HepG2 (cell line): ENCODE results near the gene TMEM129. TPM values are rescaled to one million over a fixed set of nuclear protein-coding genes. Genes with fewer than 3 reads are reported as not detected.

Experiments used
- ATRX ChIP-seq: sonication (generic); formaldehyde crosslinking; IDR thresholded peaks from 2 replicates; pipeline ENCODE4 v1.4.0; 2020; ENCODE audit warnings: missing genetic modification reagents, borderline replicate concordance
- BRD4 ChIP-seq: sonication (generic); formaldehyde crosslinking; IDR thresholded peaks from 2 replicates; pipeline ENCODE4 v1.4.0; 2020; ENCODE audit warnings: missing genetic modification reagents
- CEBPG ChIP-seq: IDR thresholded peaks from 2 replicates; pipeline ENCODE4 v1.6.1; 2016
- CHCHD3 ChIP-seq: sonication (generic); formaldehyde crosslinking; IDR thresholded peaks from 2 replicates; pipeline ENCODE4 v1.8.0; 2022; ENCODE audit warnings: mild to moderate bottlenecking, missing genetic modification reagents, moderate library complexity
- CREB1 ChIP-seq, 2 experiments: fragments of 450-650 bp in 1 of 2; IDR thresholded peaks; 2 replicates each; pipeline ENCODE4 v1.6.1; 2016 to 2017; ENCODE audit warnings: control low read depth in 1 of 2, mild to moderate bottlenecking in 1 of 2, missing compliant biosample characterization in 1 of 2, missing genetic modification characterization in 1 of 2
- CREM ChIP-seq, 2 experiments: sonication (generic) in 1 of 2; formaldehyde crosslinking in 1 of 2; IDR thresholded peaks; 2 replicates each; pipeline versions ENCODE4 v1.4.0 to v1.6.1; 2016 to 2020; ENCODE audit warnings: antibody characterized with exemption in 1 of 2, mild to moderate bottlenecking in 1 of 2, missing genetic modification reagents in 1 of 2
- ETV6 ChIP-seq: sonication (generic); formaldehyde crosslinking; conservative IDR thresholded peaks from 2 replicates; pipeline ENCODE4 v1.4.0; 2020; ENCODE audit warnings: missing genetic modification reagents
- GTF2F1 ChIP-seq: fragments of 150-350 bp; IDR thresholded peaks from 2 replicates; pipeline ENCODE4 v1.6.1; 2014; ENCODE audit warnings: low read length
- HES4 ChIP-seq: sonication (generic); formaldehyde crosslinking; IDR thresholded peaks from 2 replicates; pipeline ENCODE4 v1.9.0; 2021; ENCODE audit warnings: mild to moderate bottlenecking, missing genetic modification reagents, borderline replicate concordance
- IRF2 ChIP-seq: IDR thresholded peaks from 2 replicates; pipeline ENCODE4 v1.6.1; 2018; ENCODE audit warnings: missing genetic modification reagents, missing compliant biosample characterization
- IRX3 ChIP-seq: sonication (generic); formaldehyde crosslinking; IDR thresholded peaks from 2 replicates; pipeline ENCODE4 v1.8.1; 2023; ENCODE audit warnings: mild to moderate bottlenecking, low read depth, missing genetic modification reagents, borderline replicate concordance
- MED1 ChIP-seq: sonication (generic); formaldehyde crosslinking; IDR thresholded peaks from 2 replicates; pipeline ENCODE4 v1.4.0; 2020; ENCODE audit warnings: missing genetic modification reagents
- MTF1 ChIP-seq: sonication (generic); formaldehyde crosslinking; IDR thresholded peaks from 2 replicates; pipeline ENCODE4 v1.5.0; 2020; ENCODE audit warnings: missing genetic modification reagents
- NR0B2 ChIP-seq: sonication (generic); formaldehyde crosslinking; IDR thresholded peaks from 2 replicates; pipeline ENCODE4 v1.4.0; 2020; ENCODE audit warnings: mild to moderate bottlenecking, missing genetic modification reagents
- PAWR ChIP-seq: sonication (generic); formaldehyde crosslinking; IDR thresholded peaks from 2 replicates; pipeline ENCODE4 v1.4.0; 2020; ENCODE audit warnings: missing genetic modification reagents, mild to moderate bottlenecking, borderline replicate concordance
- PLRG1 ChIP-seq: fragments of 450-650 bp; conservative IDR thresholded peaks from 2 replicates; pipeline ENCODE4 v1.6.1; 2016
- SIN3B ChIP-seq: fragments of 150-350 bp; IDR thresholded peaks from 2 replicates; pipeline ENCODE4 v1.6.1; 2014; ENCODE audit warnings: low read length
- SSRP1 ChIP-seq: IDR thresholded peaks from 2 replicates; pipeline ENCODE4 v1.6.1; 2016; ENCODE audit warnings: control low read depth
- TCF7 ChIP-seq: sonication (generic); IDR thresholded peaks from 2 replicates; pipeline ENCODE4 v1.6.1; 2016; ENCODE audit warnings: antibody characterized with exemption, low read depth
- ZC3H4 ChIP-seq: sonication (generic); formaldehyde crosslinking; IDR thresholded peaks from 2 replicates; pipeline ENCODE4 v1.4.0; 2020; ENCODE audit warnings: missing genetic modification reagents, borderline replicate concordance
- ZNF17 ChIP-seq: sonication (generic); formaldehyde crosslinking; IDR thresholded peaks from 2 replicates; pipeline ENCODE4 v1.5.0; 2020; ENCODE audit warnings: mild to moderate bottlenecking, missing genetic modification reagents
- ZNF263 ChIP-seq: sonication (generic); formaldehyde crosslinking; IDR thresholded peaks from 2 replicates; pipeline ENCODE4 v1.4.0; 2020; ENCODE audit warnings: missing genetic modification reagents
- ZNF317 ChIP-seq: sonication (generic); formaldehyde crosslinking; IDR thresholded peaks from 2 replicates; pipeline ENCODE4 v1.5.0; 2020; ENCODE audit warnings: mild to moderate bottlenecking, missing genetic modification reagents
- ZNF337 ChIP-seq: sonication (generic); formaldehyde crosslinking; IDR thresholded peaks from 2 replicates; pipeline ENCODE4 v1.5.1; 2020; ENCODE audit warnings: missing genetic modification reagents, low read depth, mild to moderate bottlenecking, borderline replicate concordance
- ZNF460 ChIP-seq: sonication (generic); formaldehyde crosslinking; IDR thresholded peaks from 2 replicates; pipeline ENCODE4 v1.5.1; 2020; ENCODE audit warnings: missing genetic modification reagents, mild to moderate bottlenecking, borderline replicate concordance
- ZNF552 ChIP-seq: sonication (generic); formaldehyde crosslinking; IDR thresholded peaks from 2 replicates; pipeline ENCODE4 v1.9.0; 2022; ENCODE audit warnings: missing genetic modification reagents, mild to moderate bottlenecking, borderline replicate concordance
- ZNF562 ChIP-seq: sonication (generic); formaldehyde crosslinking; IDR thresholded peaks from 2 replicates; pipeline ENCODE4 v1.8.0; 2022; ENCODE audit warnings: missing genetic modification reagents, borderline replicate concordance
- ZNF629 ChIP-seq: sonication (generic); formaldehyde crosslinking; conservative IDR thresholded peaks from 2 replicates; pipeline ENCODE4 v1.5.0; 2020; ENCODE audit warnings: missing genetic modification reagents
- ZNF710 ChIP-seq: sonication (generic); formaldehyde crosslinking; IDR thresholded peaks from 2 replicates; pipeline ENCODE4 v1.5.0; 2020; ENCODE audit warnings: mild to moderate bottlenecking, missing genetic modification reagents, borderline replicate concordance
- ZNF775 ChIP-seq: sonication (generic); formaldehyde crosslinking; IDR thresholded peaks from 2 replicates; pipeline ENCODE4 v1.4.0; 2020; ENCODE audit warnings: missing genetic modification reagents, mild to moderate bottlenecking, moderate library complexity, borderline replicate concordance
- ZSCAN22 ChIP-seq: sonication (generic); formaldehyde crosslinking; IDR thresholded peaks from 2 replicates; pipeline ENCODE4 v1.4.0; 2020; ENCODE audit warnings: mild to moderate bottlenecking, missing genetic modification reagents
- polyA plus RNA-seq, 8 experiments: library from polyadenylated mRNA; depleted of rRNA in 3 of 8; stranded (reverse) in 7 of 8; unstranded in 1 of 8; fragments of >200 nt; fragmentation: Illumina TruSeq in 4 of 8; extraction: Trizol in 4 of 8; gene quantifications; 2 replicates each; pipeline versions ENCODE4 v1.2.1 to v1.2.3, GENCODE V29; 2011 to 2016; ENCODE audit warnings: low read depth in 4 of 8, missing spikeins in 1 of 8, mixed read lengths in 1 of 8; ENCODE audit not compliant: insufficient read depth in 1 of 8
- total RNA-seq, 5 experiments: library from RNA; depleted of rRNA; stranded (reverse); fragments of >200 nt; fragmentation: Illumina TruSeq; extraction: Trizol; gene quantifications; 2 replicates each; pipeline ENCODE4 v1.2.3, GENCODE V29; 2016; ENCODE audit warnings: low read depth in 1 of 5

TMEM129 gene
- total and polyA plus RNA-seq, 2 of the 13 experiments (the other 11 are each of a cell fraction or from before 2014, with no cell fraction given), result 19.0 to 25.8 TPM

GRCh38 chr4:1752284-1753041 lies 31.3 kb upstream of the TMEM129 start (continued):
- no peak for TF ChIP-seq NR0B2 (CRISPR knock-in tag)
- TF ChIP-seq ZSCAN22 (CRISPR knock-in tag), result no peak
- no peak for TF ChIP-seq MTF1
- peak; percentile 80; the same call in 1 of the 2 replicates for TF ChIP-seq CHCHD3
- no peak; the same call in 1 of the 2 replicates for TF ChIP-seq ZNF552 (CRISPR knock-in tag)
- TF ChIP-seq CREM (IDR thresholded peaks at IDR 0.05), result no peak
- no peak for TF ChIP-seq CREM (CRISPR knock-in tag; IDR thresholded peaks at IDR 0.05)
- no peak for TF ChIP-seq TCF7
- no peak for TF ChIP-seq IRX3 (CRISPR knock-in tag)
- TF ChIP-seq PLRG1, result no peak
- TF ChIP-seq ZNF263 (CRISPR knock-in tag), result peak; percentile 83
- no peak for TF ChIP-seq PAWR
- no peak for TF ChIP-seq ZNF460 (CRISPR knock-in tag)
- TF ChIP-seq HES4, result no peak
- TF ChIP-seq ZNF317 (CRISPR knock-in tag), result no peak
- no peak for TF ChIP-seq SSRP1 (CRISPR knock-in tag)
- TF ChIP-seq ZNF775 (CRISPR knock-in tag), result no peak
- TF ChIP-seq GTF2F1, result no peak
- TF ChIP-seq ZC3H4 (CRISPR knock-in tag), result 0 out of 2 replicates have a peak, but pooled peaks have one; percentile 15
- no peak for TF ChIP-seq ZNF562
- no peak for TF ChIP-seq ZNF17 (CRISPR knock-in tag)
- no peak for TF ChIP-seq IRF2 (CRISPR knock-in tag)
- no peak for TF ChIP-seq ZNF710 (CRISPR knock-in tag)
- TF ChIP-seq ETV6 (CRISPR knock-in tag), result no peak
- TF ChIP-seq ATRX, result no peak
- TF ChIP-seq CEBPG (CRISPR knock-in tag), result no peak; the same call in 1 of the 2 replicates
- no peak for TF ChIP-seq ZNF337 (CRISPR knock-in tag)
- TF ChIP-seq SIN3B, result no peak
- TF ChIP-seq ZNF629 (CRISPR knock-in tag), result no peak
- no peak for TF ChIP-seq BRD4 (CRISPR knock-in tag)
- TF ChIP-seq CREB1 (IDR thresholded peaks at IDR 0.05), result no peak
- no peak for TF ChIP-seq CREB1 (CRISPR knock-in tag; IDR thresholded peaks at IDR 0.05)
- no peak; the same call in 1 of the 2 replicates for TF ChIP-seq MED1 (CRISPR knock-in tag)
